ENCODE data around the gene MUC21.
"Not testable (repeated sequence)": the region's sequence is repeated elsewhere in the genome, so short reads cannot be mapped to it uniquely, and the experiment has no call there.

DNA sequence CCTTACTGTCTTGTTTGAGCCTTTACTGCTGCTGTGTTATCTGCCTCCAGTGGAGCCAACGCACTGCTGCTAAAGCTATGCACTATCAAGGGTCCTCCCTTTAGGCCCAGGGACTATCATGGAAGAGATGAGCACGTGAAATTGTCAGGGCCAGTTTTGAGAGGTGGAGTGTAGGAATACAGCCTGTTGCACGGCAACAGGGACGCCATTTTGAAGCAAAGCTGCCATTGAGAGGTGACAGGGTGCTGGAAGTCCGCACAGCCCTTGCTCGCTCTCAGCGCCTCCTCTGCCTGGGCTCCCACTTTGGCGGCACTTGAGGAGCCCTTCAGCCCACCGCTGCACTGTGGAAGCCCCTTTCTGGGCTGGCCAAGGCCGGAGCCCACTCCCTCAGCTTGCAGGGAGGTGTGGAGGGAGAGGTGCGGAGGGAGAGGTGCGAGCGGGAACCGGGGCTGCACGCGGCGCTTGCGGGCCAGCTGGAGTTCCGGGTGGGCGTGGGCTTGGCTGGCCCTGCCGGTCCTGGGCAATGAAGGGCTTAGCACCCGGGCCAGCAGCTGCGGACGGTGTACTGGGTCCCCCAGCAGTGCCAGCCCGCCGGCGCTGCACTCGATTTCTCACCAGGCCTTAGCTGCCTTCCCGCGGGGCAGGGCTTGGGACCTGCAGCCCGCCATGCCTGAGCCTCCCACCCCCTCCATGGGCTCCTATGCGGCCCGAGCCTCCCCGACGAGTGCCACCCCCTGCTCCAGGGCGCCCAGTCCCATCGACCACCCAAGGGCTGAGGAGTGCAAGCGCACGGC lies 16.7 kb downstream of the MUC21 start:
- TF ChIP-seq CTCF (IDR thresholded peaks at IDR 0.05; ENCODE audit: low read length); EZH2 (IDR thresholded peaks at IDR 0.05; ENCODE audit: borderline replicate concordance, low read length): not testable (repeated sequence)

Data from OCI-LY1 (cell line).